ENCODE results near the gene IER5L.
"Not testable (repeated sequence)": the region's sequence is repeated elsewhere in the genome, so short reads cannot be mapped to it uniquely, and the experiment has no call there.

Gene IER5L

DNA sequence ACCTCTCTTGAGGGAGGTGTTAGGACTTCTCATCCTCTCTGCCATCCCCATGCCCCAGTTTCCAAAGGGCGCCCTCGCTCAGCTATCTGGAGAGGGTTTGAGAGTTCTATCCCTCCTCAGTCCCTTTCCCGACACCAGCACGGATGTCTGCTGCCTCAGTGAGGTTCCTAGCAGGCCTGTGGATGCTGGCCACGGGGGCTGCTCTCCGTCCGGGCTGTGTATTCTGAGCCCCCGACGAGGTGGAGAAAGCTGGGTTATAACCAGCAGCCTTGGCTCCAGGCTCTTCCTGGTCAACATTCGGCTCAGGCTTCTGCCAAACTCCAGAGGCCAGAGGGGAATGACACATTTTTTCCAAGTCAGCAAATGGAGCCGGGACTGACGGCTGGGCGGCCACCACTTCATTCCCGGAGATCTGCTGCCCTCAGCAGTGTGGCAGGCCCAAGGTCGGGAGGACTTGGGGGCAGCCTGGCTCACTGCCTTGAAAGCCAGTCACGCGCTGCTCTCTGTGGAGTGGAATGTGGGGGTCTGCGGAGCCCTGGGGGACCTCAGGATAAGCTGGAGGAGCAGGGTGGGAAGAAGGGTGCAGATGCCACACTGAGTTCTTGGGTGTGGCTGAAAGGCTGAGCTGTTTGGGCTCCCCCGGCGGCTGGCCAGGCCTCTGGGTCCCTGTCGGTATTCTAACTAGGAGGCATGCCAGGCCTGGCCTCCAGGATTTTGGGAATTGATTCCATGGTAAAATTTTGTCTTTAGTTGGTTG lies 39.4 kb downstream of the IER5L start:
- no peak for DNase-seq (ENCODE audit: low spot score)

DNA sequence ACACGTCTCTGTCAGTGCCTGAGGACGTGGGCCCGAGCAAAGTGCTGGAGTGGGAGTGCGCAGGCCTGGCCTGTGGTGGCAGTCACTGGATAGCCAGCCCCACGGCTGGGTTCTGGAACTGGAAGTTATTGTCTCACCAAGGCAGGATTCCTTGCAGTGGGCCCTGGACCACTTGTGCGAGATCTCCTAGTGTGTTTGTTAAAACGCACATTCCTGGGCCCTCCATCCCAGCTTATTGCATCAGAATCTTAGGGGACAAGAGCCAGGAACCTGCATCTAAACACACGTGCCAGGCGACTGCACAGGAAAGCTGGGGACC lies 40.0 kb downstream of the IER5L start:
- DNase-seq (ENCODE audit: low spot score): no peak

DNA sequence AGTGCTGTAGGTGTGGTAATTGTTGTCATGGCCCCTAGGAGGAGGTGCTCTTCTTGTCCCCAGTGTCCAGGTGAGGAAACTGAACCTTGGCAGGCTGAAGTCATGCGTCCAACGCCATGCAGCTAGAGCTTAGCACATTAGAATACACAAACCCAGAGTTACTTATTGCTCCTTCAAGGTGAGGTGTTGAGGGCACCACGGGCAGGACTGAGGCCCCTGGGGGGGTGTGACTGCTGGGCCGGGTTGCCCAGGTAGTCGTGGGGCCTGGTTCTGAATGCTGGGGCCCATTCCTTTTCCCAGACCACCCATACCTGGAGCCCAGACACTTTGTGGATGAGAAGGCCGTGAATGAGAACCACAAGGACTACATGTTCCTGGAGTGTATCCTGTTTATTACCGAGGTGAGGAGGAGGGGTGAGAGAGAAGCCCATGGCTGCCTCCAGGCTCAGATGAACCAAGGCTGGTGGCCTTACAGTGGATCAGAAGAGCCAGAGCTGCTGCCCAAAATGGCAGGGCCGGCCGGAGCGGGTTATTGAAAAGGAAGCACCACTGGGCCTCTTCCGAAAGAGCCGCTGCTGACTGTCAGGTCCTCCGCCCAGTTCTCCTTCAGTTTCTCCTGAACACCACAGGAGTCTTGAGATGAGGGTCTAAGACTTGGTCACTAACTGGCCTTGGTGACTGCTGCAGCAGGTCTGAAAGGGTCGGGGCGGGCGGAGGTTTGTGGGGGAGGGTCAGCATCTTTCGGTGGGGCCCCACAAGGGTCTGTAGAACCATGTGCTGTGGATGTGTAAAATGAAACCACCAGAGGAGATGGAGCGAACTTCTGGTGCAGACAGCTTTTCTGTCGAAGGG lies 40.5 kb downstream of the IER5L start:
- no peak for DNase-seq (ENCODE audit: low spot score)

DNA sequence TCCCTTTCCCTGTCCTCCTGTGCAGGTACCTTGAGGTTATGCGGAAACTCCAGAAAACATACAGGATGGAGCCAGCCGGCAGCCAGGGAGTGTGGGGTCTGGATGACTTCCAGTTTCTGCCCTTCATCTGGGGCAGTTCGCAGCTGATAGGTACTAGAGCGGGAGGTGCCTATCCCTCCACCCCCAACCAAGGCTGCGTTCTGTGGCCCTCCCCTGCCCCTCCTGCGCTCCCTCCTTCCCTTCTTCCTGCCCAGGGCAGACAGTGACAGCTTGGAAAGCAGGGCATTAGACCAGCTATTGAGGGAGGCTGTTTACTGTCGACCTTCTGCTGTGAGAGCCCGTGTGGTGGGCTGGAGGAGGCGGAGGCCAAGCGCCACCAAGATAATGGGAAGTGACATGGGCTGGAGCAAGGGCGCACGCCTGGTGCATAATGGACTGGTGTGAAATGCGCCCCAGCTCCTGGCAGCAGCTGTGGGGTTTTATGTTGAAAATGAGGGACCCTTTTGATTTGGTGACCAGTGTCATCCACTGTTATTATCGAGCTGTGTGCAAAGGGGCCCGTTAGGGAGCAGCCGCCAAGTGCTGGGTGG lies 41.5 kb downstream of the IER5L start:
- DNase-seq (ENCODE audit: low spot score): no peak

DNA sequence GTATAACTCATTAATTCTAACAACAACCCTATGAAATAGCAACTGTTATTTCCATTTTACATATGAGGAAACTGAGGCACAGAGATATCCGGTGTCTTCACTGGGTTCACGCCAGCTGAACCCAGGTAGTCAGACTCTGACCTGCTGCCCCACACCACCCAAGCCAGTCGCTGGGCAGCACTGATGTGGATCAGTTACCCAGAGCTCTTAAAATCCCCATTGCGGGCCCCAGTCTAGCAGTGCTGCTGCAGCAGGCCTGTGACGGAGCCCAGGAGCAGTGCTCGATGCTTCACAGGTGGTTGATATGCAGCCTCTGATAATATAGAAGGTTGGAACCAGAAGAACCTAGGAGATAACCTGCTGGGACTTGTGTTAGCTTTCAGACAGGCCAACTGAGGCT lies 42.6 kb downstream of the IER5L start:
- no peak for DNase-seq (ENCODE audit: low spot score)

DNA sequence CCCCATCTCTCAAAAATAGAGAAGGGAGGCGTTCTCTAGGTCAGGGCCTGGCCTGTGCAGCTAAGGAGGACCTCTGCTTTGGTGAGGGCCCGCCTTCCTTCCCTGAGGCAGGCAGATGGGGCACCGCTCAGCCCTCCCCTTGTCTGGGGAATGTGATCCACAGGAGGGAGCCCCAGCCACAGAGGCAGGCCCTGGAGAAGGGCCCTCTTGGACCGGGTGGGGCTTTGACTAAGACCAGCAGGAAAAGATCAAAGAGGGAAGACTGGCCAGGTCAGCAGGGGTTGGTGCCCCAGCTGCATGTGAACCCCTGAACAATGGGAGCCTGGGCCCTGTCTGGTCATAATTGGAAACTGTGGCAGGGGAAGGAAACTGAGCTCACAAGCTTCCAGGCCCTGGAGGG lies 45.0 kb downstream of the IER5L start:
- DNase-seq (ENCODE audit: low spot score): no peak

DNA sequence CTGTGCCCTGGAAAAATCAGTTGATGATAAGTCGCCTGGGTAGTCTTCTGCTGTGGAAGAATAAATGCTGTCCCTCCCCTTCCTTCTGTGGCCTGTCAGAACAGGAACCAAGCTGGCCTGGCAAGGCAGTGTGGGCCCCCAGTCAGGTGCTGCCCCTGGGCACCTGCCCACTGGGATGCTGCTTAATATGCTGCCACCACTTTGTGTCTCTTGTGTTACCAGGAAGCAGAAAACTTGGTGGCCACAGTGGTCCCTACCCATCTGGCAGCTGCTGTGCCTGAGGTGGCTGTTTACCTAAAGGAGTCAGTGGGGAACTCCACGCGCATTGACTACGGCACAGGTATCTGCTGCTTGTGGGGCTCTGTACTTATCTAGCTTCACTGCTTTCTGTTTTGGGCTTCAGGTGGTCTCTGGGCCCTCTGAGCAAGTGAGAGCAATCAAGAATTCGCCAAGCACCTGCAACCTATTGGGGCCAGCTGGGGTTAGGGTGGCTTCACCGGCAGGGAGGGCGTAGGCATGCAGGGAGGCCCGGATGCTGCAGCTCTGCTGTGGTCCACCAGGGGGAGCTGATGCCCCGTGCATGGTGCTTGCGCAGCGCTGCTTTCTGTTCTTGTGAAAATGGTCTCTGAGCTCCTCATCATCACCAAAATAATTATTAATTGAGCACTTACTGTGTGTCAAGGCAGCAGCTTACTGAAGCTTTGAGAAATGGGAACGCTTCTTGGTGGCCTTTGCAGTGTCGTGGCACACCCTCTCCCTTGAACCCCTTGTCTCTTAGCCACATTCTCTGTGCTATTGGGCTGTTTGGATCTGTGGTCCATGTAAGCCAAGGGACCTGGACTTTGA lies 46.5 kb downstream of the IER5L start:
- peak; percentile 87 for DNase-seq (ENCODE audit: low spot score)

DNA sequence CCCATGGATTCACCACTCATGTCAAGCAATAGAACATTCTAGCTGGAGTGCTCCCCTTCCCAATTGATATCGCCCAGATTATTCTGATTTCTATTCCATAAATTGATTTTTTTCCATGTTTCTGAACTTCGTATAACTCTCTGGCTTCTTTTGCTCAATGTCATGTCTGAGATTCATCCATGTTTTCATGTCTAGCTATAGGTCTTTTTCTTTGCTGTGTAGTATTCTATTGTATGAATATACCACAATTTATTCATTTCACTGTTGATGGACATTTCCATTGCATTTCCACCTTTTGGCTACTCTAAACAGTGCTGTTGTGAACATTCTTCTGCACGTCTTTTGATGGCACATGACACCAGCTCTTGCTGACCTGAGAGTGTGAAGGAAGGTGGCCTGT lies 47.3 kb downstream of the IER5L start:
- no peak for DNase-seq (ENCODE audit: low spot score)

DNA sequence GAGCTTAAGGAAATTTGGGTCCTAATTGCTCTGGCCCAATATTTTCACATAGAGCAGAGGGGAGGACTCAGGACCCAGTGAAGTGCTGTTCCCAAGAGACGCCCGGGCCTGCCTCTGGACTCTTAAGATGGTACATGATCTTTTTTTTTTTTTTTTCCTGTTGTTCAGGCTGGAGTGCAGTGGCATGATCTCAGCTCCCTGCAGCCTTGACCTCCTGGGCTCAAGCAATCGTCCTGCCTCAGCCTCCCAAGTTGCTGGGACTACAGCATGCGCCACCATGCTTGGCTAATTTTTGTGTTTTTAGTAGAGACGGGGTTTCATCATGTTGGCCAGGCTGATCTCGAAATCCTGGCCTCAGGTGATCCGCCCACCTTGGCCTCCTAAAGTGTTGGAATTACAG lies 47.8 kb downstream of the IER5L start:
- not testable (repeated sequence) for DNase-seq (ENCODE audit: low spot score)

DNA sequence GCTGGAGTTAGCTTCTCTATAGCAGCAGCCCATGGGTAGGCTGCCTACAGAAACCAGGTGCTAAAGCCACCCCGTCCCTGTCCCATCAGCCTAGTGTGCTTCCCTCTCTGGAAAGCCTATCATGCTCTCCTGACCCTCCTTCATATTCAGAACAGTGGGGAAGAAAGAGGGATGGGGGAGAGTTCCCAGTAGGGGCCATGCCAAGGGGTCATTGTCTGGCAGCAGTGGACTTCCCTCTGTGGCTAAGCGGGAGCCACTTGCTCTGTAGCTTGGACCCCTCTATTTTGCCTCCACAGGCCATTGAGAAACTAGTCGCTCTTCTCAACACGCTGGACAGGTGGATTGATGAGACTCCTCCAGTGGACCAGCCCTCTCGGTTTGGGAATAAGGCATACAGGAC lies 49.4 kb downstream of the IER5L start:
- DNase-seq (ENCODE audit: low spot score): no peak

DNA sequence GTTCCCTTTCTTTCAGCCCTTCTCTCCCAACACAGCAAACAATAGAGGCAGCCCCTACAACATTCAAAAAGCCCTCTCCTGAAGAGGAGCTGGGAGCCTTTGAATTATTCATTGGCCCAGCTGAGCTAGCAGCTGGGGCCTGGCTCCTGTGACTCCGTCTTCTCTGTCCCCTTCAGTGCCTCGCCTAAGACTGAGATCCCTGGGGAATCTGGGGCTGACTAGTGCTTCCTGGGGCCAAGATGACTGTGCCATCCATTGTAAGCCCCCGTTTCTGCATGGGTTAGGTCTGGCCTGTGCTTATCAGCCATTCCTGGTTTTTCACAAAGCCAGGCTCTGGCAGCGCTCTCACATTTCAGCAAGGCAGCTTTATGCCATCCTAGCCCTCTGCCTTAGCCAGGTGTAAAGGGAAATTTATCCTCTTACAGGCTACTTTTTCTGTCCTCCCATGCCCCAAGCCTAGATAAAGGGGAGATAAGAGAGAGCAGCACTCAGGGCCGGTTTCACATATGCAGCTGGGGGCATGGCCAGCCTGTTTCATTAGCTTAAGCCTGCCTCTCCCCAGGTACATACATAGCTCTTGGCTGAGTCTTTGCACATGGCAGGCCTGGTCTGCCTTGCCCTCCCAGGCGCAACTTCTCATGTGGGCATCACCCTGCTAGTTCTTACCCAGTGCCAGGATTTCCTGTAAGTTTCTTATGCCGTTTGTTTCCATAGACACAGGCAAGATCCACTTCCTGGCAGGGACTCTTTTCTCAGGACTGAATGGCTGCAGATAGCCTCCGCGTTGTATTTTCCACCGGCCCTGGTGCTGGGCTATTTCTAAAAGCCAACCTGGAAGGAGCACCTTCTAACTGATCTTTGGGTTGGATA lies 51.1 kb downstream of the IER5L start:
- DNase-seq (ENCODE audit: low spot score): no peak
